ENCODE results near the gene AFF1.

The AFF1 gene

GRCh38 chr4:87037671-87038334 is 103.0 kb downstream of the AFF1 start:
- POLR2A ChIA-PET = no interaction called here

GRCh38 chr4:87038837-87039615 is 104.2 kb downstream of the AFF1 start:
- DNase-seq (ENCODE audit: extremely low spot score) = no peak
- no peak for TF ChIP-seq CTCF (IDR thresholded peaks at IDR 0.05; ENCODE audit: control extremely low read depth, extremely low read depth, low read depth, missing control alignments)
- ChIA-PET POLR2A (no interaction called here), CTCF (interaction anchor here (0.8 to 1.1 kb wide), 3 partner anchors 18 to 54 kb away, joined by 3 read pairs; no protein-coding TSS in a partner anchor)

More at GRCh38 chr4:87037671-87038334, 103.0 kb downstream of the AFF1 start:
- CTCF ChIA-PET = no interaction called here
- no peak for DNase-seq (ENCODE audit: extremely low spot score)
- no peak for TF ChIP-seq CTCF (IDR thresholded peaks at IDR 0.05; ENCODE audit: control extremely low read depth, extremely low read depth, low read depth, missing control alignments)

GRCh38 chr4:87041141-87041540 is 106.3 kb downstream of the AFF1 start:
- CTCF ChIA-PET = interaction anchor here (0.8 to 1.9 kb wide), 5 partner anchors 10 to 118 kb away, joined by 3 to 6 read pairs (median 4); no protein-coding TSS in a partner anchor
- TF ChIP-seq CTCF (IDR thresholded peaks at IDR 0.05; ENCODE audit: control extremely low read depth, extremely low read depth, low read depth, missing control alignments) = no peak
- POLR2A ChIA-PET = no interaction called here
- no peak for DNase-seq (ENCODE audit: extremely low spot score)

GRCh38 chr4:87042221-87042620 is 107.4 kb downstream of the AFF1 start:
- ChIA-PET CTCF (interaction anchor here (1.0 to 2.1 kb wide), 6 partner anchors 9 to 120 kb away, joined by 3 to 6 read pairs (median 4); no protein-coding TSS in a partner anchor), POLR2A (no interaction called here)
- no peak for DNase-seq (ENCODE audit: extremely low spot score)
- no peak for TF ChIP-seq CTCF (IDR thresholded peaks at IDR 0.05; ENCODE audit: control extremely low read depth, extremely low read depth, low read depth, missing control alignments)

GRCh38 chr4:87042986-87043820 is 108.4 kb downstream of the AFF1 start:
- ChIA-PET CTCF (interaction anchor here (1.0 to 2.1 kb wide), 7 partner anchors 9 to 121 kb away, joined by 3 to 6 read pairs (median 5); no protein-coding TSS in a partner anchor), POLR2A (no interaction called here)
- TF ChIP-seq CTCF (IDR thresholded peaks at IDR 0.05; ENCODE audit: control extremely low read depth, extremely low read depth, low read depth, missing control alignments) = no peak
- DNase-seq (ENCODE audit: extremely low spot score) = no peak

All from GM10248 (cell line).